Endometrial microvascular endothelial cells (primary cell): ENCODE data around the gene DNM2. TPM values are rescaled to one million over a fixed set of nuclear protein-coding genes. Genes with fewer than 3 reads are reported as not detected.

ENCODE experiments used
- in situ Hi-C: cut with HindIII; loops from 2 replicates; pipeline ENCODE4 v1.10.0; 2017; ENCODE audit warnings: low sequenced_read_pairs, low pct_unique_long_range_greater_than_20kb; ENCODE audit errors: inconsistent ontology term
- total RNA-seq: library from RNA; depleted of rRNA; stranded (reverse); fragments of >200 nt; gene quantifications from one replicate; pipeline ENCODE4 v1.2.3, GENCODE V29; 2015; ENCODE audit errors: inconsistent ontology term

DNM2 gene
- total RNA-seq, 1 donor from 2014 or later: 110 TPM

GRCh38 chr19:10687518-10688288 is 30.2 kb upstream of the DNM2 start:
- in situ Hi-C loops: no loop called here

DNA sequence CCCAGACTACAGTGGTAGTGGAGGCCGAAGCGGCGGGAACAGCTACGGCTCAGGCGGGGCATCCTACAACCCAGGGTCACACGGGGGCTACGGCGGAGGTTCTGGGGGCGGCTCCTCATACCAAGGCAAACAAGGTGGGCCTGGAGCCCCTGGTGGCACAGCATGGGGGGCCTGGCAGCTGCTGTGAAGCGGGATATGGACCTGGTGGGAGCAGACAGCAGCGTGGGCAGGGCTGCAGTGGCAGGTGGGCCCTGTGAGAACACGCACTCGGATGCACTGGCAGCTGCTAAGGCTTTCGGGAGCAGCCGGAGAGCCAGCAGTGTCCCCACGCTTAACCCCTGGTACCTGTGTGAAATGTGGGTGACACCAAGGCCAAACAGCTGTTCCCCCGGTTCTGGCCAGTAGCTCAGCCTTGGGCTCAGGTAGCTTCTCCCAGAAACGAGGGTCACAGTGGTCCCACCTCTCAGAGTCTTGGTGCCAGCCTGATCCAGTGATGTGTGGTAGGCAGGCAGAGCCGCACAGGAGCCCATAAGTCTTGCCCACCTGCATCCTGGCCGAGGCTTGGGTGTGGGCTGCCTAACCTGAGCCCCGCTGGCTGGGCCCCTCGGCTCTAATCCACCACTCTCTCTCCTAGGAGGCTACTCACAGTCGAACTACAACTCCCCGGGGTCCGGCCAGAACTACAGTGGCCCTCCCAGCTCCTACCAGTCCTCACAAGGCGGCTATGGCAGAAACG is 29.2 kb upstream of the DNM2 start:
- in situ Hi-C loops: no loop called here

DNA sequence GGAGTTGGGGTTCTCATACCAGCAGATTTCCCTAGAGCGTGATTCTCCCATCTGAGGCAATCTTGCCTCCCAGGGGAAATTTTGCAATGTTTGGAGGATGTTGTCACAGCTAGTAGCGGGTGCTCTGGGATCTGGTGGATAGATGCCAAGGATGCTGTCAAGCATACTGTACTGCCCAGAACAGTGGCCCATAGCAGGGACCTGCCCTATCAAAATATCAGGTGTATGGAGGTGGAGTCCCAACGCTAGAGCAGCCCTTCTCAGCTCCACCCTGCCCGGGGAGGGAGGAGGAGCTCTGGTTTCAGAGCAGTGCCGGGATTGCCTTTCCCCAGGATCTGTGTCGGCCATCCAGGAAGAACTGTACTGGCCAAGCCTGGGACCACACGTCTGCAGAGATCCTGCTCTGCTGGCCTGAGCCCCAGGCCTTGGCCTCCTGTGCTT is 27.5 kb upstream of the DNM2 start:
- in situ Hi-C loops: no loop called here

DNA sequence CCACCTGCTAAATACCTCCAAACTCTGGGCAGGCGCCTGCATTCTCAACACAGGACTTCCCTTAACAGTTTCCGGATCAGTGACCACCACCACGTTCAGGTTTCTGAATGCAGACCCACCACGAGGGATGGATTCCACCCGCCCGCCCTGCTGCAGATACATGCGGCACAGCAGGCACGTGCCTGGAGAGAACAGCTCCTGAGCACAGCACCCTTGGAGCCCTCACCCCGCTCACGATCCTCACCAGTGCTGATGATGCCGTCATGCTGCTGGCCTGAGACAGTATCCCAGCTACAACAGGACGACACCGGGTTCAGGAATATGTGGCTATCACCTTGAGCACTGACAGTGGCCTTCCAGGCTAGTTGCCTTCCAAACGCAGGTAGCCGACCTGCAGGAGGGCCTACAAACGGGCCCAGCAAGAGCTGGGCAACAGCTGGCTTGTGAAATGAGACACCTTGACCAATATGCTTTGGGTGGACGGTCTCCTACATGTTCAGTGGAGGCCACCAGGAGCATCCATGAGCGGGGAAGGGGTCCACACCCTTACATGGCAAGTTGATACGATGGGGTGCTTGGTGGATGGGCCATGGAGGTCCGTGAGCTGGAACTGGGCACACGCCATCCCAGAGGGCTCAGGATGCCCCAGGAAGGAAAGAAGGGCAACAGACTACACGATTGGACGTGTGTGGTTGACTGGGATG is 26.5 kb upstream of the DNM2 start:
- in situ Hi-C loops: no loop called here

- in situ Hi-C loops: no loop called here
Observed at GRCh38 chr19:10691883-10692282, 26.0 kb upstream of the DNM2 start.

DNA sequence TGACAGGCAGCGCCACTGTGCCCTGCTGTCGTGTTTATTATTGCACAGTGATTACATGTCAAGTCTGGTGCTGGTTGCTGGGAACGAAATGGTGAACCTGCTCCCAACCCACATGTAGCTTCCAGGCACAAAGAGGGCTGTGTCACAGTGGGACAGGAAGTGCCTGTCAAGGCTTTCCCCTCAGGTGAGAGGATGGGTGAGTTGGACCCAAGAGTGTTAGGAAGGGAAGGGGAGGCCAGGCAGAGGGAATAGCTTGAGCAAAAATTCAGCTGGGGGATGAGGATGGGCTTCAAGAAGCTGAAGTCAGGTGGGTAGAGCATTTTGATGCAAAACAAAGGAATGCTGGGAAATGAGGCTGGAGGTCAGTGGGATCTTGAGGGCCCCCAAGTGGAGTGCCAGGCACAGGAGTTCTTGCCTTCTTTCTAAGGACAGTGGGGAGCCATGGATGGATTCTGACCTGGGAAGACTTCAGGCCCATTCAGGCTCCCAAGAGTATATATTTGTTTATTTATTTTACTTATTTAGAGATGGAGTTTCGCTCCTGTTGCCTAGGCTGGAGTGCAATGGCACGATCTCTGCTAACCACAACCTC is 25.1 kb upstream of the DNM2 start:
- in situ Hi-C loops: no loop called here

- in situ Hi-C loops: no loop called here
Observed at GRCh38 chr19:10694706-10695307, 23.1 kb upstream of the DNM2 start.

DNA sequence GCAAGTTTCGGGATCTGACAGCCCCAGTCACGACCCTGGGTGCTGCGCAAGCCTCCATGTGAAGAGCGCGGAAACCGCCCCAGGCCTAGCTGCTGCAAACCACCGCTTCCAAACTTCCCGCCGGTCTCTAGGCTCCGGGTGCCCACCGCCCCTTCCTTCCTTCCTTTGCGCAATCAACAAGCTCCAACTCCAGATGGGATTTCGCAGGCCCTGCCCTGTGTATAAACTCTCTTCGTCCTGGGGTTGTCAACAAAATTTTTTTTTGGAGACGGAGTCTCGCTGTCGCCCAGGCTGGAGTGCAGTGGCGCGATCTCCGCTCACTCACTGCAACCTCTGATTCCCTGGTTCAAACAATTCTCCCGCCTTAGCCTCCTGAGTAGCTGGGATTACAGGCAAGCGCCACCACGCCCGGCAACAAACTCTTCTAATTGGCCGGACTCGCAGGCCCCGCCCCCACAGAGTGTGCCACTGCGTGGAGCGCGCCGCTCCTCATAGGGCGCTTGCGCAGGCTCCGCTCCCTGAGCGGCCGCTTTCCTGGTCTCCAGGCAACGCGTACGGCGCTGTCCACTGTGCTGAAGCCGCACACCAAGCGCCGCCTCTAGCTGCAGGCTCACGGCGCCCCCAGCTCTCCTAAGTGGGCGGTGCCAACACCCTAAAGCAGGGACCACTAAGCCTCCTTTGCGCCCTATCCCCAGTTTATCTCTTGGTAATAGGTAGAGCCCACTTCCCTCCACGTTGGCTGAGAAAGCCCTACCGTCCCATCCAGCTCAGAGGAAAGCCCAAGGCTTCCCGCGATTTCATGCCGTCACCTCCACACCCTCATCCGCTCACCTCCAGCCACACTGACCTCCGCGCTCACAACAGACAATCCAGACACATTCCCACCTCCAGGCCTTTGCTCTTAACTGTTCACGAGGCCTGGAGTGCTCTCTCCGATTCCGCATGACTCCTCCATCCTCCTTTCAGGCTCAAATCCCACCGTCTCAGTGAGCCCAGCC is 22.2 kb upstream of the DNM2 start:
- in situ Hi-C loops: no loop called here

- in situ Hi-C loops: no loop called here
Observed at GRCh38 chr19:10699650-10700335, 18.1 kb upstream of the DNM2 start.

GRCh38 chr19:10701955-10702525 is 15.8 kb upstream of the DNM2 start:
- in situ Hi-C loops: no loop called here

GRCh38 chr19:10706990-10707389 is 10.9 kb upstream of the DNM2 start:
- in situ Hi-C loops: no loop called here

DNA sequence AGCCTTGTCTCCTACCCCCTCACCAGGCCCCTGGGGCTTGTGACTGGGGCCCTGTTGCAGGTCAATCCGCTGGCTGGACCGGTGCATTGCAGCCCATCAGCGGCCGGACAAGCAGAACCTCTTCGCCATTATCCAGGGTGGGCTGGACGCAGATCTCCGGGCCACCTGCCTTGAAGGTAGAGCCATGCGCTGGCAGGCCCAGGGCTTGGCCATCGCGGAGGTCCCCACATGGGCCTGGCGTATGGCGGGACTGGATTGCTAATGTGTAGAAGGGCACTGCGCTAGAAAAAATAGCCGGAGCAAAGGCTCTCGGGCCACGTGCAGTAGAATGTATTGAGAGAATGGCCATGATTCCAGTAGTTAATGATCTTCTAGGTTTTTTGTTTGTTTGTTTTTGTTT is 10.4 kb upstream of the DNM2 start:
- in situ Hi-C loops: no loop called here

DNA sequence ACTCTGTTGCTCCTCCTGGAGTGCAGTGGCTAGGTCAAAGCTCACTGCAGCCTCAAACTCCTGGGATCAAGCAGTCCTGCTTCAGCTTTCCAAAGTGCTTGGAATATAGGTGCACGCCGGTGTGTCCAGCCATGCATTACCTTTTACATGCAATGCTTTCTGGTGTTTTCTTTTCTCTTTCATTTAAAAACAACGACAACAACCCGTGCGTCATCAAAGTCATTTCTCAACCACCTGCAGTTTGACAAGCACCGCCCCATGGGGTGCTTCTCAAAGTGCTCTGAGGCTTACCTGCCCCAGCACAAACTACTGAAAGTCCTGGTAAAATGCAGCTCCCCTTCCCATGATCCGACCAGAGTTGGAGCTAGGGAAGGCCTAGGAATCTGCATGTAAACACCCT is 9.6 kb upstream of the DNM2 start:
- in situ Hi-C loops: no loop called here

GRCh38 chr19:10712045-10712444 is 5.8 kb upstream of the DNM2 start:
- in situ Hi-C loops: no loop called here

DNA sequence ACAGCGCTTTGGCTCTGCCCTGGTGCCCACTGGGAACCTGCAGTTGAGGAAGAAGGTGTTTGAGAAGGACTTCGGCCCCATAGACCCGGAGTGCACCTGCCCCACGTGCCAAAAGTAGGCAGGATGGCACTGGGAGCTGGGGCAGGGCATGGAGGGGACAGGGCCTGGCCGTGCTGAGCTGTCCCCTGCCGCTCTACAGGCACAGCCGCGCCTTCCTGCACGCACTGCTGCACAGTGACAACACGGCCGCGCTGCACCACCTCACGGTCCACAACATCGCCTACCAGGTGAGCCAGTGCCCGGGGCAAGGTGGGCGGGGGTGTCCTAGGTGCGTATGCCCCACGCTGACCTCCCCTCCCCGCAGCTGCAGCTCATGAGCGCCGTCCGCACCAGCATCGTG is 5.1 kb upstream of the DNM2 start:
- in situ Hi-C loops: no loop called here

DNA sequence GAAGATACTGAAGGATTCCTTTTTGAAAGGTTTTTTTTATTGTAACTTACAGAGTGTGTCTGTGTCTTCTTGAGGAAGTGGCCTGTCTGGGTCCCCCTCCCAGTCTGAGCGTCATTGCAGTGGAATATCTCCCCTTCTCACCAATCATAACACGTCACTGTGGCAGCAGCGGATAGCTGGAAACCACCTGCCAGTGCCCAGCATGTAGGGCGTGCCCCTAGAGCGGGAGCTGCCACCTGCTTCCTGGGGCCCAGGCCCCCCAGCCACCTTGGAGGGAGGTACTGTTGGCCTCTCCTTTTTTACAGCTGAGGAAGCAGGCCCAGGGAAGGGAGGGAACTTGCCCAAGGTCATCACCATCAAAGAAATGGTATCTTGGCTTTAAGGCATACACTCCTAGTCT is 4.6 kb upstream of the DNM2 start:
- in situ Hi-C loops: no loop called here

- in situ Hi-C loops: no loop called here
Observed at GRCh38 chr19:10717054-10717355, 874 bp upstream of the DNM2 start.
